Suprapubic skin (tissue), 4 donors: ENCODE data around the gene FILIP1L. TPM values are rescaled to one million over a fixed set of nuclear protein-coding genes. Genes with fewer than 3 reads are reported as not detected.
A peak's percentile ranks its signal among the peaks of the same experiment; 100 is the strongest.

Experiments used
- DNase-seq, 2 donors: peaks; one replicate each; pipeline ENCODE4 v3.0.0-alpha.2; 2019; ENCODE audit warnings: low spot score in 2 of 2
- H3K27ac ChIP-seq: fragments of 200-600 bp; sonication (generic); one replicate; pipeline ENCODE4 v1.5.1; 2019
- H3K27me3 ChIP-seq: fragments of 200-600 bp; sonication (generic); one replicate; pipeline ENCODE4 v1.5.1; 2019
- H3K36me3 ChIP-seq: fragments of 200-600 bp; sonication (generic); one replicate; pipeline ENCODE4 v1.5.1; 2019
- H3K4me1 ChIP-seq: fragments of 200-600 bp; sonication (generic); one replicate; pipeline ENCODE4 v1.5.1; 2019
- H3K4me3 ChIP-seq: fragments of 200-600 bp; sonication (generic); one replicate; pipeline ENCODE4 v1.5.1; 2019; ENCODE audit warnings: mild to moderate bottlenecking
- H3K9me3 ChIP-seq: fragments of 200-600 bp; sonication (generic); one replicate; pipeline ENCODE4 v1.5.1; 2019
- EP300 ChIP-seq: sonication (generic); formaldehyde crosslinking; IDR thresholded peaks from one replicate; pipeline ENCODE4 v1.6.1; 2017; ENCODE audit warnings: antibody characterized with exemption
- POLR2A ChIP-seq, 2 donors: fragments of 450-650 bp; IDR thresholded peaks; one replicate each; pipeline ENCODE4 v1.6.1; 2017; ENCODE audit warnings: antibody characterized with exemption in 2 of 2, mild to moderate bottlenecking in 2 of 2, moderate library complexity in 2 of 2
- POLR2AphosphoS5 ChIP-seq, 3 donors: sonication (generic); formaldehyde crosslinking; IDR thresholded peaks; one replicate each; pipeline ENCODE4 v1.6.1; 2017; ENCODE audit warnings: antibody characterized with exemption in 3 of 3
- WGBS: methylation state at CpG from one replicate; pipeline ENCODE4 v1.1.5; 2018; 5-methylcytosine and 5-hydroxymethylcytosine counted together
- total RNA-seq, 4 donors: library from RNA; depleted of rRNA; stranded (reverse); fragments of >200 nt; gene quantifications; one replicate each; pipeline ENCODE4 v1.1.0, GENCODE V29; 2016
- TF ChIP-seq, protein P1 (sequence below), 2 donors: fragments of 200-600 bp in 1 of 2; fragments of 450-650 bp in 1 of 2; sonication (generic) in 1 of 2; IDR thresholded peaks; one replicate each; pipeline ENCODE4 v1.5.1; 2016 to 2019; ENCODE audit warnings: antibody characterized with exemption in 2 of 2, mild to moderate bottlenecking in 1 of 2, moderate library complexity in 1 of 2

The FILIP1L gene
- total RNA-seq, 4 donors from 2014 or later: 14.0 to 19.9 (median 15.9) TPM

GRCh38 chr3:100079328-100079727, 35.0 kb downstream of the FILIP1L start:
- Histone ChIP-seq H3K9me3 (no peaks in the 10 kb centered on the region), H3K27ac (no peak overlapping the region), H3K27me3 (no peaks in the 10 kb centered on the region), H3K4me1 (no peaks in the 10 kb centered on the region), H3K4me3 (no peak overlapping the region), H3K36me3 (no peaks in the 10 kb centered on the region)
- no peak for DNase-seq
- WGBS: 100% methylated on average over 1 of the region's 1 CpG
- TF ChIP-seq EP300: no peak
- TF ChIP-seq, protein P1, sequence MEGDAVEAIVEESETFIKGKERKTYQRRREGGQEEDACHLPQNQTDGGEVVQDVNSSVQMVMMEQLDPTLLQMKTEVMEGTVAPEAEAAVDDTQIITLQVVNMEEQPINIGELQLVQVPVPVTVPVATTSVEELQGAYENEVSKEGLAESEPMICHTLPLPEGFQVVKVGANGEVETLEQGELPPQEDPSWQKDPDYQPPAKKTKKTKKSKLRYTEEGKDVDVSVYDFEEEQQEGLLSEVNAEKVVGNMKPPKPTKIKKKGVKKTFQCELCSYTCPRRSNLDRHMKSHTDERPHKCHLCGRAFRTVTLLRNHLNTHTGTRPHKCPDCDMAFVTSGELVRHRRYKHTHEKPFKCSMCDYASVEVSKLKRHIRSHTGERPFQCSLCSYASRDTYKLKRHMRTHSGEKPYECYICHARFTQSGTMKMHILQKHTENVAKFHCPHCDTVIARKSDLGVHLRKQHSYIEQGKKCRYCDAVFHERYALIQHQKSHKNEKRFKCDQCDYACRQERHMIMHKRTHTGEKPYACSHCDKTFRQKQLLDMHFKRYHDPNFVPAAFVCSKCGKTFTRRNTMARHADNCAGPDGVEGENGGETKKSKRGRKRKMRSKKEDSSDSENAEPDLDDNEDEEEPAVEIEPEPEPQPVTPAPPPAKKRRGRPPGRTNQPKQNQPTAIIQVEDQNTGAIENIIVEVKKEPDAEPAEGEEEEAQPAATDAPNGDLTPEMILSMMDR (IDR thresholded peaks at IDR 0.05): no peak
- no peak for TF ChIP-seq POLR2AphosphoS5 (IDR thresholded peaks at IDR 0.05)
- TF ChIP-seq POLR2A (IDR thresholded peaks at IDR 0.05): no peak

- DNase-seq: no peak
- 82% methylated on average over 7 of the region's 7 CpGs for WGBS
- Histone ChIP-seq H3K9me3 (no peaks in the 10 kb centered on the region), H3K27me3 (no peaks in the 10 kb centered on the region), H3K27ac (no peak overlapping the region), H3K36me3 (no peaks in the 10 kb centered on the region), H3K4me1 (no peaks in the 10 kb centered on the region), H3K4me3 (no peak overlapping the region)
- TF ChIP-seq, protein P1 (IDR thresholded peaks at IDR 0.05): no peak
- TF ChIP-seq POLR2AphosphoS5 (IDR thresholded peaks at IDR 0.05): no peak
- no peak for TF ChIP-seq POLR2A (IDR thresholded peaks at IDR 0.05)
- TF ChIP-seq EP300: no peak
Observed at GRCh38 chr3:100076731-100077529, 37.4 kb downstream of the FILIP1L start.

- WGBS: 83% methylated on average over 4 of the region's 4 CpGs
- H3K27me3 ChIP-seq: no peaks in the 10 kb centered on the region
- TF ChIP-seq POLR2A (IDR thresholded peaks at IDR 0.05) (no peak), POLR2AphosphoS5 (IDR thresholded peaks at IDR 0.05) (no peak), EP300 (no peak)
- TF ChIP-seq, protein P1 (IDR thresholded peaks at IDR 0.05): no peak
- no peaks in the 10 kb centered on the region for H3K9me3 ChIP-seq
- H3K27ac ChIP-seq: no peak overlapping the region
- no peaks in the 10 kb centered on the region for H3K4me1 ChIP-seq
- H3K36me3 ChIP-seq: no peaks in the 10 kb centered on the region
- DNase-seq: no peak
- H3K4me3 ChIP-seq: no peak overlapping the region
Observed at GRCh38 chr3:100075851-100076730, 38.2 kb downstream of the FILIP1L start.

DNA sequence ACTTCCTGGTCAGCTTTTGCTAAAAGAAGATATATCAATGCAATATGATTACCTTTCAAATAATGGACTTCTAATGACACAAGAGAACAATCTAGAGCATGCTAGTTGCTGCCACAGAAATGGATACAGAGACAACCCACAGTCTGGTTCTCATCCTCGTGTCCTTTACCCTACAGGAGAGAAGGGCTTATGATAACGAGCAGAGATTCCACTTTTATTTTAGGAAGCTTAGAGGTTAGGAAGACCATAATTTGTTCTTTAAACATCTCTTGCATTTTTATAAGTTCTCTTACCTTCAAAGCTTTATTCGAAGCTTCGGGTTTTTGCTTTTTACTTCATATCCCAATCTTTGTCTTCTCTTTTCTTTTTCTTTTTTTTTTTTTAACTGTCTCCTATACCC, 39.1 kb downstream of the FILIP1L start:
- H3K27me3 ChIP-seq: no peaks in the 10 kb centered on the region
- H3K36me3 ChIP-seq: no peaks in the 10 kb centered on the region
- H3K4me3 ChIP-seq: no peak overlapping the region
- WGBS: 95% methylated on average over 4 of the region's 4 CpGs
- no peaks in the 10 kb centered on the region for H3K9me3 ChIP-seq
- no peaks in the 10 kb centered on the region for H3K4me1 ChIP-seq
- no peak overlapping the region for H3K27ac ChIP-seq
- TF ChIP-seq, protein P1 (IDR thresholded peaks at IDR 0.05): no peak
- TF ChIP-seq EP300: no peak
- TF ChIP-seq POLR2AphosphoS5 (IDR thresholded peaks at IDR 0.05): no peak
- TF ChIP-seq POLR2A (IDR thresholded peaks at IDR 0.05): no peak
- no peak for DNase-seq

DNA sequence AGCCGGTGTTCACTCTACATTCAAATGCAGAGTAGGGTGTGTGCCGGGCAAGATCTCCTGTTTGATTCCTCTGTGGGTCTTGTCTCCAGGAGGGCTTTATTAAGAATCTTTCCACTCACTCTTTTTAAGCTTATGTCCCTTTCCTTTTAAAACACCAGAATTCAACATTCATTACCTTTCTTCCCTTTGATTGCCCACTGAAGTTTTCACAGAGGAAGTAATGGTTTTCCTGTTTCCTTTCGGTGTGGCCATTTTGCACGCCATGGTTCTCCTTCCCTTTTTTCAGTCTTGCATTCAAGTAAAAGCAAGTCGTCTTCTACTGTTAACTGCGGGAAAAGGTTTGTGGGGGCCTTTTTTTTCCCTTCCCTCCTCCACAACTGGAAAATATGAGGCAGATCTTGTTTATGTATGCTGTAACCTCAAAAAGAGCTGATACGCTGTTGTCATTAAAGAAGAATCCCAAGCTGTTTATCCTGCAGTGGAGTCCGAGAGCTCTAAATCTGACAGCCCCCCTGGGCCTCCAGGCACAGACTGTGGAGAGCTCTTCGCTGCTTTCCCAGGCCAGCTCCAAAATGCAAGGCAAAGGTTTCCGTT, 40.5 kb downstream of the FILIP1L start:
- Histone ChIP-seq H3K36me3 (no peaks in the 10 kb centered on the region), H3K27ac (peak overlapping the region; percentile 19), H3K4me1 (peaks cover 4% of the 10 kb centered on the region), H3K27me3 (no peaks in the 10 kb centered on the region), H3K4me3 (no peak overlapping the region), H3K9me3 (no peaks in the 10 kb centered on the region)
- TF ChIP-seq EP300: no peak
- no peak for TF ChIP-seq POLR2AphosphoS5 (IDR thresholded peaks at IDR 0.05)
- TF ChIP-seq POLR2A (IDR thresholded peaks at IDR 0.05): no peak
- TF ChIP-seq, protein P1 (IDR thresholded peaks at IDR 0.05): no peak
- 67% methylated on average over 10 of the region's 10 CpGs for WGBS
- DNase-seq: no peak
